Left colon (tissue), 2 donors: Measurements from ENCODE around the gene RNF152. TPM values are rescaled to one million over a fixed set of nuclear protein-coding genes. Genes with fewer than 3 reads are reported as not detected.
A peak's percentile ranks its signal among the peaks of the same experiment; 100 is the strongest.

Source experiments
- ATAC-seq: fragments of 200-7000 bp; cut with Tn5 transposase; one replicate; pipeline ENCODE4 v1.9.1; 2020; ENCODE audit warnings: mild to moderate bottlenecking, moderate library complexity
- DNase-seq, 2 donors: peaks; one replicate each; pipeline ENCODE4 v3.0.0-alpha.2; 2020
- intact Hi-C, 2 donors: fragments of 100-400 bp; cut with DNase I in 1 of 2; cut with micrococcal nuclease in 1 of 2; formaldehyde crosslinking; loops; one replicate each; pipeline versions ENCODE4 v1.11.2 to v1.14.0; 2022; cut with DNase I, micrococcal nuclease
- long read RNA-seq: library from polyadenylated mRNA; unstranded; transcript quantifications from one replicate; pipeline ENCODE4 v2.0.0, GENCODE V29; 2021
- total RNA-seq, 2 donors: library from RNA; stranded (reverse); fragmentation: NEBNext Ultra II Directional; extraction: Animal tissue kit (Norgen Biotek cat#: 25700); gene quantifications; one replicate each; pipeline ENCODE4 v1.2.1, GENCODE V29; 2021
- donor health status: DM: no; HTN: no; CAD: no.
- donor health status: DM: yes; HTN: yes; CAD: no.

Gene RNF152
- 100 to 1,000 TPM in 1 of 2 donors, 10 to 100 TPM in 1; 80.9 to 103 TPM for total RNA-seq
- long read RNA-seq, transcript RNF152-204 (3 exons, 682 nt): major isoform, 20 of 36 reads
- long read RNA-seq, partial matches to known transcripts: 0 of 36 reads
- long read RNA-seq, other reads (novel, unspliced or antisense): 16 of 36 reads

- DNase-seq (peak; percentile 48 to 49), ATAC-seq (peak; percentile 45)
- intact Hi-C loops: no loop called here
Measured at GRCh38 chr18:61892683-61893308, at the start of gene RNF152. TSS of gene RNF152 (minus strand) at chr18:61893007. CDS start at chr18:61816463, 76,544 bp downstream.

GRCh38 chr18:61941948-61942471, 49.2 kb upstream of the RNF152 start:
- no peak for ATAC-seq
- DNase-seq: no peak
- intact Hi-C loops: no loop called here

- DNase-seq (no peak), ATAC-seq (no peak)
- intact Hi-C loops: no loop called here
Measured at GRCh38 chr18:61939046-61939674, 46.4 kb upstream of the RNF152 start.

GRCh38 chr18:61935362-61935761, 42.6 kb upstream of the RNF152 start:
- intact Hi-C loops: no loop called here
- DNase-seq (no peak), ATAC-seq (no peak)

- DNase-seq: no peak
- intact Hi-C loops: no loop called here
- no peak for ATAC-seq
Measured at GRCh38 chr18:61931654-61932379, 39.0 kb upstream of the RNF152 start.

GRCh38 chr18:61929881-61930640, 37.3 kb upstream of the RNF152 start:
- DNase-seq (no peak), ATAC-seq (peak; percentile 74)
- intact Hi-C loops: no loop called here

- DNase-seq (no peak), ATAC-seq (no peak)
- intact Hi-C loops: no loop called here
Measured at GRCh38 chr18:61926532-61926931, 33.7 kb upstream of the RNF152 start.

GRCh38 chr18:61924550-61924949, 31.7 kb upstream of the RNF152 start:
- no peak for DNase-seq
- ATAC-seq: no peak
- intact Hi-C loops: no loop called here

- no peak for DNase-seq
- intact Hi-C loops: no loop called here
- ATAC-seq: no peak
Measured at GRCh38 chr18:61922435-61922834, 29.6 kb upstream of the RNF152 start.

- no peak for ATAC-seq
- no peak for DNase-seq
- intact Hi-C loops: no loop called here
Measured at GRCh38 chr18:61921621-61922235, 28.9 kb upstream of the RNF152 start.

- no peak for ATAC-seq
- intact Hi-C loops: no loop called here
- no peak for DNase-seq
Measured at GRCh38 chr18:61917818-61918217, 25.0 kb upstream of the RNF152 start.

- DNase-seq: no peak
- no peak for ATAC-seq
Measured at GRCh38 chr18:61912476-61912875, 19.7 kb upstream of the RNF152 start.

GRCh38 chr18:61910101-61910500, 17.3 kb upstream of the RNF152 start:
- DNase-seq (no peak), ATAC-seq (no peak)
- intact Hi-C loops: no loop called here

More at GRCh38 chr18:61912476-61912875, 19.7 kb upstream of the RNF152 start:
- intact Hi-C loops: no loop called here

- no peak for ATAC-seq
- no peak for DNase-seq
- intact Hi-C loops: no loop called here
Measured at GRCh38 chr18:61908661-61909060, 15.9 kb upstream of the RNF152 start.

- peak; percentile 29 to 35 for DNase-seq
- intact Hi-C loops: loop anchor here in 1 of 2 donors (5.0 kb wide), 2 partner anchors 231 to 264 kb away; no protein-coding TSS in a partner anchor
- peak; percentile 71 for ATAC-seq
Measured at GRCh38 chr18:61901323-61901986, 8.6 kb upstream of the RNF152 start.

GRCh38 chr18:61900504-61901281, 7.9 kb upstream of the RNF152 start:
- intact Hi-C loops: loop anchor here in 1 of 2 donors (5.0 kb wide), 2 partner anchors 232 to 263 kb away; no protein-coding TSS in a partner anchor
- no peak for DNase-seq
- no peak for ATAC-seq

- peak; percentile 68 for ATAC-seq
- intact Hi-C loops: no loop called here
- peak; percentile 64 to 84 for DNase-seq
Measured at GRCh38 chr18:61898640-61899101, 5.9 kb upstream of the RNF152 start.
